RWPE1 (cell line): ENCODE measurements around the gene RICTOR.

Experiments used
- CTCF ChIA-PET: fragments of 350-600 bp; sonication (Branson Sonifier 250); formaldehyde crosslinking; extraction: SDS; loops from one replicate; lab custom pipeline; 2021; lab: Yijun Ruan, JAX
- POLR2A ChIA-PET: fragments of 400-600 bp; formaldehyde crosslinking; extraction: SDS; loops from one replicate; lab custom pipeline; 2020; ENCODE audit warnings: antibody characterized with exemption; ENCODE audit not compliant: low non-redundant PET; lab: Yijun Ruan, JAX
- DNase-seq: peaks from one replicate; pipeline ENCODE4 v3.0.0; 2012; ENCODE audit warnings: low spot score
- H3K27ac ChIP-seq: fragments of 450-650 bp; 2 replicates; pipeline ENCODE4 v1.5.1; 2017
- TF ChIP-seq, protein P1 (sequence below): fragments of 450-650 bp; conservative IDR thresholded peaks from 2 replicates; pipeline ENCODE4 v1.5.1; 2017; ENCODE audit warnings: low read depth, mild to moderate bottlenecking

RICTOR gene

DNA sequence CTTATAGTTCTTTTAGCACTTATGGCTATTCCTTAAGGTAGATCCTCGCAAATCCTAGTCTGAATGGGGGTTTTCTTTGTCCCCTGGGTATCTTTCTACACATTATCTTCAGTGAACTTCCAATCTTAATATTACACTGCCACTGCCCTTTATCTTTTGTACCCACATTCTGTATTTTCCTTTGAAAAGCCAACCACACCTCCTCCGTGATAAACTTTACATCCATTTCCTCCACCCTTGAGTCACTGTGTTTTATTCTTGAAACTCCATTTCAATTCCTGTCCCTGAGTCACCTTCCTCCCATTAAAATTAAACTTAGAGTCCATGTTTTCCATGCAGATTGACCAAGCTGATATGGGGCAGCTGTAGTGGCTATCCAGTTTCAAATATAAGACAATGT is 43.2 kb upstream of the RICTOR start:
- POLR2A ChIA-PET: interaction anchor here (0.5 kb wide), 1 partner anchor 42 kb away, joined by 7 read pairs; no protein-coding TSS in a partner anchor
- DNase-seq: no peak
- TF ChIP-seq, protein P1, sequence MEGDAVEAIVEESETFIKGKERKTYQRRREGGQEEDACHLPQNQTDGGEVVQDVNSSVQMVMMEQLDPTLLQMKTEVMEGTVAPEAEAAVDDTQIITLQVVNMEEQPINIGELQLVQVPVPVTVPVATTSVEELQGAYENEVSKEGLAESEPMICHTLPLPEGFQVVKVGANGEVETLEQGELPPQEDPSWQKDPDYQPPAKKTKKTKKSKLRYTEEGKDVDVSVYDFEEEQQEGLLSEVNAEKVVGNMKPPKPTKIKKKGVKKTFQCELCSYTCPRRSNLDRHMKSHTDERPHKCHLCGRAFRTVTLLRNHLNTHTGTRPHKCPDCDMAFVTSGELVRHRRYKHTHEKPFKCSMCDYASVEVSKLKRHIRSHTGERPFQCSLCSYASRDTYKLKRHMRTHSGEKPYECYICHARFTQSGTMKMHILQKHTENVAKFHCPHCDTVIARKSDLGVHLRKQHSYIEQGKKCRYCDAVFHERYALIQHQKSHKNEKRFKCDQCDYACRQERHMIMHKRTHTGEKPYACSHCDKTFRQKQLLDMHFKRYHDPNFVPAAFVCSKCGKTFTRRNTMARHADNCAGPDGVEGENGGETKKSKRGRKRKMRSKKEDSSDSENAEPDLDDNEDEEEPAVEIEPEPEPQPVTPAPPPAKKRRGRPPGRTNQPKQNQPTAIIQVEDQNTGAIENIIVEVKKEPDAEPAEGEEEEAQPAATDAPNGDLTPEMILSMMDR: no peak
- H3K27ac ChIP-seq: no peak overlapping the region
- CTCF ChIA-PET: no interaction called here

DNA sequence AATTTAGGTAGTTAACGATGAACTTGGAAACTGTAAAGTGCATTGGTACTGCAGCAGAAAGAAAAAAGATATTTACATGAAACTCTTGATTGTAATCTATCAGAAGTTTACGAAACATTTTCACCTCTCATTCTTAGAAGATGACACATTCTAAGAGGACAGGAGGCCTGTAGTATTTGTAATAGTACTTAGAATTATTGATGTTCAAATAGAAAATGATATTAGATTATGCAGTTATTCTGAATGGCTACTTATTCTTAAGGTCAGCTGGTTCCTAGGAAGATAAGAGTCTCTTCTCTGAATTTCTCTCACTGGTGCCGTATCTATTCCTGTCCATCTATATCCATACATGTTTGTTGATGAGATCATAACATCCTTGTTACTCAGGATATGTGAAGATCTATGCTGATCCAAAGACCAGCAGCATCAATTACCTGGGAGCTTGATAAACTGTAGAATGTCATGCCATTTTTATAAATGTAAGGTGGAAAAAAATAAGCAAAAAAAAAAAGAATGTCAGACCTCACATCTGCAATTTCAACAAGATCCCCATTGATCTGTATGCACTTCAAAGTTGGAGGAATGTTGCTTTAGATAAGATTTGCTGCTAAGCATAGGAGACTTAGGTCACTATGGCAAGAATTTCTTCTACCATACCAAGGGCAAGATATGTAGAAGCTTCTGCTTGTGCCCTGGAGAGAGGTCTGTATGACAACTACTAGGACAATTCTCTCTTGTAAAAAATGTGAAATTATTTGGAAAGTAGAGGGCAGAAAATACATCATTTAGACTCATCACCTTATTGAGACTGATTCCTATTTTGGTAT is 42.4 kb upstream of the RICTOR start:
- ChIA-PET POLR2A (no interaction called here), CTCF (interaction anchor here (0.6 kb wide), 1 partner anchor 20 kb away, joined by 5 read pairs; no protein-coding TSS in a partner anchor)
- TF ChIP-seq, protein P1: no peak

DNA sequence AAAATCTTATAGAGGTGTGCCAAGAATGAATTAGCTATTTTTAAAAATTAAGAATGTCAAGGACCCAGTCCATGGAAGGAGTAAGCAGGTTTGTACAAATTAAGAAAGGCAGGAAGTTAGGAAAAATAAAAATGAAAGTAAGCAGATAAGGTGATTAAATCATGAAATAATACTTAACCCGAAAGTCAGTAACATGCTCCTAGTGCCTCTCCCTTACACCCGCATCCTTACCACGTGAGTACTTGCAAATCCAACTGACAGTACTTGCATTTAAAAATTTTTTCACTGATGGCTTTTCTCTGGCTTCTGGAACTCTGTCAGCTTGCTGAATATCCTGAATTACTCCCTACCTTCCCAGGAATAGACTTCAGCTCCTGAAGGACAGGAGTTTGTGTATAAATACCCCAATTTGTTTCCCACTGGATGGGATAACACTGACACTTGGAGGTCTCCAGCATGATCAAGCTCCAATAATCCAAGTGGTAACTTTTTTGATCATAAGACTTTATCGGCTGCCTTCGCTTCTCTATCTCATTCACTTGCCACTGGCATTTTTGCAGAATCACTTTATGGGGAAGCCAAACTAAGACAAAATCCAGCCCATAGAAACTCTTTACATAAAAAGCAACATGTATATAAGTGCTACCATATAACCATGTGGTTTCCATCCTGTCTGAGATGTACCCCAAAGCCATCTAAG is 41.6 kb upstream of the RICTOR start:
- DNase-seq: no peak
- TF ChIP-seq, protein P1: no peak
- ChIA-PET POLR2A (no interaction called here), CTCF (interaction anchor here (0.6 kb wide), 1 partner anchor 150 kb away, joined by 4 read pairs; no protein-coding TSS in a partner anchor)
- no peak overlapping the region for H3K27ac ChIP-seq

More for the DNA sequence above, 42.4 kb upstream of the RICTOR start:
- DNase-seq: no peak
- no peak overlapping the region for H3K27ac ChIP-seq

DNA sequence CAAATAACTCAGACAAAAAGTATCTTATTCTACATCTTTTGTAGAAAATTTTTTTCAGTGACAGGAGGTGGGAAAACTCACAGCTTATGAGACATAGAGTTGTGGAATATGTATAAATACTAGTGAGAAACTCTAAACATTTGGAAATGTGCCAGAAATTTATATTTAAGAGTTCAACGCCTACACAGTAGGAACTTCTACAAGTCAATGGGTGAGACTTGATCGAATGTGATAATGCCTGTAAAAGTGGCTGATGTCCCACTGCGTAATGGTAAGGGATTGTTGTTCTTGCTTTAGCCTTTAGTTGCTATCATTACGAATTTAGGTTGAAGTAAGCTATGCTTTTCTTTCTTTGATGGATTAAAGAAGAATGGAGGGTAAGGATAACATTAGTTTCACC is 40.0 kb upstream of the RICTOR start:
- CTCF ChIA-PET: no interaction called here
- no peak overlapping the region for H3K27ac ChIP-seq
- TF ChIP-seq, protein P1: no peak
- DNase-seq: no peak
- POLR2A ChIA-PET: no interaction called here

DNA sequence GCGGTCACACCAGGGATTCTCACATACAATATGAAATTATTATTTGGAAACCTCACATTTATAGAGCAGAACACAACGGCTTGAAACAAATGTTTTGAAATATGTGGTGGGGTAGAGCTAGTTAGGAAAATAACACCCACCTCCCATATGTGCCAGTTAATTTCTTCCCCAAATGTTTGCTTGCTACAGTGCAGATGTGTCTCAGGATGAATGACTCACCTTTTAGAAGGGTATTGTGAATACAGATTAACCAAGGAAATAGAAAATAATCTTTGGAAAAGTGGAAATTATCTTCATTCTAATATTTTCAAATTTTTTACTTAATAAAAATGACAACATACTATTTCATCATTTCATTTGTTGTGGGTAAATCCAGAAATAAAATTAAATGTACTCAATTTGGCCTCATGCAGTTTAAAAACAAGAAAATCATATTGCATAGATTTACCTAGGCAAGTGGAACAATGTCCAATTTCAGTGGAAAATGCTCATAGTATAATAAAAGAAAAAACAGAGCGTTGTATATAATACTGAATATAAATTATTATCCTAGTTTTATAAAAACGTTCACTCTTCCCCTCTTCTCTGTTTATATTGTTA is 39.3 kb upstream of the RICTOR start:
- CTCF ChIA-PET: no interaction called here
- TF ChIP-seq, protein P1: no peak
- no peak overlapping the region for H3K27ac ChIP-seq
- POLR2A ChIA-PET: no interaction called here
- no peak for DNase-seq

DNA sequence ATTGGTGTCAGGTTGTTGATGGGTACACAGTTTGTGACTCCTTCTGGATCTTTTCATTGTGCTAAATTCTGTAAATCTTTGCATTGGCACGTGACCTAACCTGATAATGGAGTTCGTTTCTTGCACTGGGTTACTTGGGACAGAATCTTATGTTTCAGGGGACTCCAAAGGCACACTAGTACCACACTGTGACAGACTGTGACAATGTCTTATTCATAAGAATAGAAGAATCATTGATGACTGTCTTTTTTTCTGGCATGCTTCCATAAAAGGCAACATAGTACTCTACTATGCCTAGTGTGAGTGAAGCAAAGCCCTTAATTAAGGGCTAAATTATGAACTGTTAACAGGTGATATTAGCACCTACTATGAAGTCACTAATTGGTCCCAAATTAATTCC is 35.4 kb upstream of the RICTOR start:
- ChIA-PET POLR2A (no interaction called here), CTCF (no interaction called here)
- TF ChIP-seq, protein P1: no peak
- H3K27ac ChIP-seq: no peak overlapping the region
- DNase-seq: no peak
